Activated CD8-positive, alpha-beta memory T cell treated with anti-CD3 and anti-CD28 coated beads for 36 hours (primary cell): ENCODE measurements around the gene SMURF1. TPM values are rescaled to one million over a fixed set of nuclear protein-coding genes. Genes with fewer than 3 reads are reported as not detected.
"Not testable (repeated sequence)": the region's sequence is repeated elsewhere in the genome, so short reads cannot be mapped to it uniquely, and the experiment has no call there.

ENCODE experiments used
- CTCF ChIA-PET: fragments of 350-600 bp; sonication (Branson Sonifier 250); formaldehyde crosslinking; loops from one replicate; lab custom pipeline; 2021; ENCODE audit warnings: antibody characterized with exemption; lab: Charles Lee
- POLR2A ChIA-PET: fragments of 350-600 bp; sonication (Branson Sonifier 250); formaldehyde crosslinking; loops from one replicate; lab custom pipeline; 2021; ENCODE audit warnings: antibody characterized with exemption; lab: Charles Lee
- total RNA-seq, 2 experiments: library from RNA; stranded (reverse); gene quantifications; one replicate each; pipeline ENCODE4 v1.2.3, GENCODE V29; 2021

SMURF1 gene
- total RNA-seq, 2 experiments from 2014 or later, result 14.0 to 14.4 TPM

GRCh38 chr7:99083068-99083651 lies 60.7 kb downstream of the SMURF1 start:
- CTCF ChIA-PET, result no interaction called here
- POLR2A ChIA-PET, result no interaction called here

- CTCF ChIA-PET, result no interaction called here
- POLR2A ChIA-PET, result no interaction called here
Observed at GRCh38 chr7:99080679-99081078, 63.2 kb downstream of the SMURF1 start.

GRCh38 chr7:99079104-99079503 lies 64.8 kb downstream of the SMURF1 start:
- CTCF ChIA-PET, result no interaction called here

GRCh38 chr7:99078416-99078815 lies 65.5 kb downstream of the SMURF1 start:
- CTCF ChIA-PET, result interaction anchor here (0.6 to 0.7 kb wide), 2 partner anchors 212 to 286 kb away, joined by 3 read pairs; no protein-coding TSS in a partner anchor
- POLR2A ChIA-PET, result no interaction called here

More at GRCh38 chr7:99079104-99079503, 64.8 kb downstream of the SMURF1 start:
- POLR2A ChIA-PET, result no interaction called here

GRCh38 chr7:99076615-99077014 lies 67.3 kb downstream of the SMURF1 start:
- ChIA-PET CTCF (no interaction called here), POLR2A (no interaction called here)

GRCh38 chr7:99073839-99074446 lies 70.0 kb downstream of the SMURF1 start:
- ChIA-PET POLR2A (no interaction called here), CTCF (interaction anchor here (0.5 kb wide), 1 partner anchor 209 kb away, joined by 3 read pairs; no protein-coding TSS in a partner anchor)

- POLR2A ChIA-PET, result no interaction called here
- CTCF ChIA-PET, result interaction anchor here (0.6 kb wide), 1 partner anchor 21 kb away, joined by 3 read pairs; no protein-coding TSS in a partner anchor
Observed at GRCh38 chr7:99072126-99072525, 71.8 kb downstream of the SMURF1 start.

- CTCF ChIA-PET, result no interaction called here
- POLR2A ChIA-PET, result no interaction called here
Observed at GRCh38 chr7:99070361-99070760, 73.5 kb downstream of the SMURF1 start.

GRCh38 chr7:99061001-99061776 lies 82.7 kb downstream of the SMURF1 start:
- CTCF ChIA-PET, result interaction anchor here (0.5 kb wide), 1 partner anchor 247 kb away, joined by 3 read pairs; no protein-coding TSS in a partner anchor
- POLR2A ChIA-PET, result interaction anchor here (0.6 kb wide), 1 partner anchor 218 kb away, joined by 3 read pairs; no protein-coding TSS in a partner anchor

GRCh38 chr7:99054781-99055180 lies 89.1 kb downstream of the SMURF1 start:
- ChIA-PET CTCF (no interaction called here), POLR2A (no interaction called here)

- ChIA-PET POLR2A (no interaction called here), CTCF (interaction anchor here (0.6 to 0.7 kb wide), 2 partner anchors 21 to 131 kb away, joined by 3 read pairs; no protein-coding TSS in a partner anchor)
Observed at GRCh38 chr7:99050971-99051370, 92.9 kb downstream of the SMURF1 start.

GRCh38 chr7:99047526-99048077 lies 96.3 kb downstream of the SMURF1 start:
- ChIA-PET POLR2A (no interaction called here), CTCF (no interaction called here)

GRCh38 chr7:99046722-99047121 lies 97.2 kb downstream of the SMURF1 start:
- ChIA-PET POLR2A (no interaction called here), CTCF (no interaction called here)

GRCh38 chr7:99046262-99046661 lies 97.6 kb downstream of the SMURF1 start:
- CTCF ChIA-PET, POLR2A ChIA-PET: not testable (repeated sequence)

GRCh38 chr7:99044858-99045257 lies 99.0 kb downstream of the SMURF1 start:
- POLR2A ChIA-PET, result not testable (repeated sequence)
- CTCF ChIA-PET, result interaction anchor here (0.6 kb wide), 1 partner anchor 167 kb away, joined by 4 read pairs; no protein-coding TSS in a partner anchor

- ChIA-PET CTCF (no interaction called here), POLR2A (no interaction called here)
Observed at GRCh38 chr7:99042957-99043356, 101.0 kb downstream of the SMURF1 start.

GRCh38 chr7:99041526-99041925 lies 102.4 kb downstream of the SMURF1 start:
- POLR2A ChIA-PET, result no interaction called here

GRCh38 chr7:99040104-99040958 lies 103.6 kb downstream of the SMURF1 start:
- ChIA-PET POLR2A (no interaction called here), CTCF (interaction anchor here (0.7 to 1.2 kb wide), 4 partner anchors 55 to 273 kb away, joined by 3 to 8 read pairs (median 3); no protein-coding TSS in a partner anchor)

More at GRCh38 chr7:99041526-99041925, 102.4 kb downstream of the SMURF1 start:
- CTCF ChIA-PET, result no interaction called here
